HEK293 (cell line): ENCODE results near the gene CADPS2.

Experiments
- ZBTB20 ChIP-seq: fragments of 450-650 bp; formaldehyde crosslinking; IDR thresholded peaks from 2 replicates; pipeline ENCODE4 v1.5.1; 2016; ENCODE audit warnings: missing biosample characterization, missing genetic modification characterization
- ZBTB21 ChIP-seq: fragments of 450-650 bp; formaldehyde crosslinking; IDR thresholded peaks from 2 replicates; pipeline ENCODE4 v1.5.1; 2017; ENCODE audit warnings: missing biosample characterization, missing genetic modification characterization
- ZBTB48 ChIP-seq: fragments of 450-650 bp; formaldehyde crosslinking; IDR thresholded peaks from 2 replicates; pipeline ENCODE4 v1.5.1; 2016; ENCODE audit warnings: missing biosample characterization, missing genetic modification characterization
- ZFP69B ChIP-seq: fragments of 450-650 bp; formaldehyde crosslinking; IDR thresholded peaks from 2 replicates; pipeline ENCODE4 v1.5.1; 2016; ENCODE audit warnings: missing biosample characterization, missing genetic modification characterization
- ZNF239 ChIP-seq: fragments of 450-650 bp; formaldehyde crosslinking; IDR thresholded peaks from 2 replicates; pipeline ENCODE4 v1.5.1; 2016; ENCODE audit warnings: missing biosample characterization, missing genetic modification characterization
- ZNF274 ChIP-seq, 2 experiments: fragments of 200-500 bp in 1 of 2; fragments of 450-650 bp in 1 of 2; sonication (Bioruptor generic) in 1 of 2; formaldehyde crosslinking in 1 of 2; IDR thresholded peaks; 2 replicates each; pipeline versions ENCODE4 v1.5.1 to v1.6.1; 2014 to 2016; ENCODE audit warnings: borderline replicate concordance in 1 of 2, inconsistent platforms in 1 of 2, low read length in 1 of 2, missing biosample characterization in 1 of 2, missing genetic modification characterization in 1 of 2
- ZNF292 ChIP-seq: fragments of 450-650 bp; formaldehyde crosslinking; IDR thresholded peaks from 2 replicates; pipeline ENCODE4 v1.5.1; 2016; ENCODE audit warnings: low read depth, missing biosample characterization, missing genetic modification characterization, borderline replicate concordance
- ZNF514 ChIP-seq: fragments of 450-650 bp; formaldehyde crosslinking; IDR thresholded peaks from 2 replicates; pipeline ENCODE4 v1.5.1; 2016; ENCODE audit warnings: missing biosample characterization, missing genetic modification characterization
- ZNF76 ChIP-seq: fragments of 450-650 bp; formaldehyde crosslinking; IDR thresholded peaks from 2 replicates; pipeline ENCODE4; 2016; ENCODE audit warnings: low read depth, missing biosample characterization, missing genetic modification characterization, borderline replicate concordance
- ZNF768 ChIP-seq: fragments of 450-650 bp; formaldehyde crosslinking; IDR thresholded peaks from 2 replicates; pipeline ENCODE4 v1.5.1; 2018; ENCODE audit warnings: missing biosample characterization, mild to moderate bottlenecking, missing genetic modification characterization
- TF ChIP-seq, protein P1 (sequence below): fragments of 450-650 bp; formaldehyde crosslinking; IDR thresholded peaks from 2 replicates; pipeline ENCODE4 v1.5.1; 2016; ENCODE audit warnings: missing biosample characterization, missing genetic modification characterization
- TF ChIP-seq, protein P2 (sequence below): fragments of 450-650 bp; formaldehyde crosslinking; IDR thresholded peaks from 2 replicates; pipeline ENCODE4 v1.5.1; 2016; ENCODE audit warnings: missing biosample characterization, missing genetic modification characterization
- TF ChIP-seq, protein P3 (sequence below): fragments of 450-650 bp; formaldehyde crosslinking; IDR thresholded peaks from 2 replicates; pipeline ENCODE4 v1.5.1; 2016; ENCODE audit warnings: missing biosample characterization, missing genetic modification characterization, borderline replicate concordance

DNA sequence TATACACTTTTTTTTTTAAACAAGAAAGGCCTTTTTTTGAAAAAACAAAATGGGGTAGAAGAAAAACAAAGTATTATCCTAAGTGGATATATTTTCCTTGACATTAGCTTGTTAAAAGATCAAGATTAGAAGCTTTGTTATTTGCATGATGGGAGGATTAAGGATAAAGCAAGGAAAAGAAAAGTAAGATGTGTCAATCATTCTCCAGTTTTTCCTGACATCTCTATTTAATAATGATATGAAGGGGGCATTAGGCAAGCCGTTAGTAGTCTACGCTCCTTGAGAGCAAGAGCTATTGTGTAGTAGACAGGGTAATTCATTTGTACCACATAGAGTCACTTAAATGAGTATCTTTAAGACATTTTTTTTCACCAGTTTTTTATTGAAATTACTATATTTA, 324.9 kb downstream of the CADPS2 start:
- TF ChIP-seq, protein P1, sequence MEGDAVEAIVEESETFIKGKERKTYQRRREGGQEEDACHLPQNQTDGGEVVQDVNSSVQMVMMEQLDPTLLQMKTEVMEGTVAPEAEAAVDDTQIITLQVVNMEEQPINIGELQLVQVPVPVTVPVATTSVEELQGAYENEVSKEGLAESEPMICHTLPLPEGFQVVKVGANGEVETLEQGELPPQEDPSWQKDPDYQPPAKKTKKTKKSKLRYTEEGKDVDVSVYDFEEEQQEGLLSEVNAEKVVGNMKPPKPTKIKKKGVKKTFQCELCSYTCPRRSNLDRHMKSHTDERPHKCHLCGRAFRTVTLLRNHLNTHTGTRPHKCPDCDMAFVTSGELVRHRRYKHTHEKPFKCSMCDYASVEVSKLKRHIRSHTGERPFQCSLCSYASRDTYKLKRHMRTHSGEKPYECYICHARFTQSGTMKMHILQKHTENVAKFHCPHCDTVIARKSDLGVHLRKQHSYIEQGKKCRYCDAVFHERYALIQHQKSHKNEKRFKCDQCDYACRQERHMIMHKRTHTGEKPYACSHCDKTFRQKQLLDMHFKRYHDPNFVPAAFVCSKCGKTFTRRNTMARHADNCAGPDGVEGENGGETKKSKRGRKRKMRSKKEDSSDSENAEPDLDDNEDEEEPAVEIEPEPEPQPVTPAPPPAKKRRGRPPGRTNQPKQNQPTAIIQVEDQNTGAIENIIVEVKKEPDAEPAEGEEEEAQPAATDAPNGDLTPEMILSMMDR (tag by site-specific recombination), result no peak
- no peak for TF ChIP-seq ZBTB20 (tag by site-specific recombination)
- TF ChIP-seq, protein P2, sequence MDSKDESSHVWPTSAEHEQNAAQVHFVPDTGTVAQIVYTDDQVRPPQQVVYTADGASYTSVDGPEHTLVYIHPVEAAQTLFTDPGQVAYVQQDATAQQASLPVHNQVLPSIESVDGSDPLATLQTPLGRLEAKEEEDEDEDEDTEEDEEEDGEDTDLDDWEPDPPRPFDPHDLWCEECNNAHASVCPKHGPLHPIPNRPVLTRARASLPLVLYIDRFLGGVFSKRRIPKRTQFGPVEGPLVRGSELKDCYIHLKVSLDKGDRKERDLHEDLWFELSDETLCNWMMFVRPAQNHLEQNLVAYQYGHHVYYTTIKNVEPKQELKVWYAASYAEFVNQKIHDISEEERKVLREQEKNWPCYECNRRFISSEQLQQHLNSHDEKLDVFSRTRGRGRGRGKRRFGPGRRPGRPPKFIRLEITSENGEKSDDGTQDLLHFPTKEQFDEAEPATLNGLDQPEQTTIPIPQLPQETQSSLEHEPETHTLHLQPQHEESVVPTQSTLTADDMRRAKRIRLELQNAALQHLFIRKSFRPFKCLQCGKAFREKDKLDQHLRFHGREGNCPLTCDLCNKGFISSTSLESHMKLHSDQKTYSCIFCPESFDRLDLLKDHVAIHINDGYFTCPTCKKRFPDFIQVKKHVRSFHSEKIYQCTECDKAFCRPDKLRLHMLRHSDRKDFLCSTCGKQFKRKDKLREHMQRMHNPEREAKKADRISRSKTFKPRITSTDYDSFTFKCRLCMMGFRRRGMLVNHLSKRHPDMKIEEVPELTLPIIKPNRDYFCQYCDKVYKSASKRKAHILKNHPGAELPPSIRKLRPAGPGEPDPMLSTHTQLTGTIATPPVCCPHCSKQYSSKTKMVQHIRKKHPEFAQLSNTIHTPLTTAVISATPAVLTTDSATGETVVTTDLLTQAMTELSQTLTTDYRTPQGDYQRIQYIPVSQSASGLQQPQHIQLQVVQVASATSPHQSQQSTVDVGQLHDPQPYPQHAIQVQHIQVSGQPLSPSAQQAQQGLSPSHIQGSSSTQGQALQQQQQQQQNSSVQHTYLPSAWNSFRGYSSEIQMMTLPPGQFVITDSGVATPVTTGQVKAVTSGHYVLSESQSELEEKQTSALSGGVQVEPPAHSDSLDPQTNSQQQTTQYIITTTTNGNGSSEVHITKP (tag by site-specific recombination), result no peak
- no peak for TF ChIP-seq ZNF274 (IDR thresholded peaks at IDR 0.05; ENCODE audit: low read length)
- TF ChIP-seq ZNF274 (tag by site-specific recombination; IDR thresholded peaks at IDR 0.05; ENCODE audit: borderline replicate concordance), result no peak
- TF ChIP-seq ZNF292, result no peak
- TF ChIP-seq ZNF76 (tag by site-specific recombination), result no peak
- TF ChIP-seq ZBTB48, result no peak
- no peak for TF ChIP-seq ZNF768 (tag by site-specific recombination)
- TF ChIP-seq ZBTB21 (tag by site-specific recombination), result no peak
- TF ChIP-seq ZNF514 (tag by site-specific recombination), result no peak
- no peak for TF ChIP-seq ZNF239 (tag by site-specific recombination)
- TF ChIP-seq, protein P3, sequence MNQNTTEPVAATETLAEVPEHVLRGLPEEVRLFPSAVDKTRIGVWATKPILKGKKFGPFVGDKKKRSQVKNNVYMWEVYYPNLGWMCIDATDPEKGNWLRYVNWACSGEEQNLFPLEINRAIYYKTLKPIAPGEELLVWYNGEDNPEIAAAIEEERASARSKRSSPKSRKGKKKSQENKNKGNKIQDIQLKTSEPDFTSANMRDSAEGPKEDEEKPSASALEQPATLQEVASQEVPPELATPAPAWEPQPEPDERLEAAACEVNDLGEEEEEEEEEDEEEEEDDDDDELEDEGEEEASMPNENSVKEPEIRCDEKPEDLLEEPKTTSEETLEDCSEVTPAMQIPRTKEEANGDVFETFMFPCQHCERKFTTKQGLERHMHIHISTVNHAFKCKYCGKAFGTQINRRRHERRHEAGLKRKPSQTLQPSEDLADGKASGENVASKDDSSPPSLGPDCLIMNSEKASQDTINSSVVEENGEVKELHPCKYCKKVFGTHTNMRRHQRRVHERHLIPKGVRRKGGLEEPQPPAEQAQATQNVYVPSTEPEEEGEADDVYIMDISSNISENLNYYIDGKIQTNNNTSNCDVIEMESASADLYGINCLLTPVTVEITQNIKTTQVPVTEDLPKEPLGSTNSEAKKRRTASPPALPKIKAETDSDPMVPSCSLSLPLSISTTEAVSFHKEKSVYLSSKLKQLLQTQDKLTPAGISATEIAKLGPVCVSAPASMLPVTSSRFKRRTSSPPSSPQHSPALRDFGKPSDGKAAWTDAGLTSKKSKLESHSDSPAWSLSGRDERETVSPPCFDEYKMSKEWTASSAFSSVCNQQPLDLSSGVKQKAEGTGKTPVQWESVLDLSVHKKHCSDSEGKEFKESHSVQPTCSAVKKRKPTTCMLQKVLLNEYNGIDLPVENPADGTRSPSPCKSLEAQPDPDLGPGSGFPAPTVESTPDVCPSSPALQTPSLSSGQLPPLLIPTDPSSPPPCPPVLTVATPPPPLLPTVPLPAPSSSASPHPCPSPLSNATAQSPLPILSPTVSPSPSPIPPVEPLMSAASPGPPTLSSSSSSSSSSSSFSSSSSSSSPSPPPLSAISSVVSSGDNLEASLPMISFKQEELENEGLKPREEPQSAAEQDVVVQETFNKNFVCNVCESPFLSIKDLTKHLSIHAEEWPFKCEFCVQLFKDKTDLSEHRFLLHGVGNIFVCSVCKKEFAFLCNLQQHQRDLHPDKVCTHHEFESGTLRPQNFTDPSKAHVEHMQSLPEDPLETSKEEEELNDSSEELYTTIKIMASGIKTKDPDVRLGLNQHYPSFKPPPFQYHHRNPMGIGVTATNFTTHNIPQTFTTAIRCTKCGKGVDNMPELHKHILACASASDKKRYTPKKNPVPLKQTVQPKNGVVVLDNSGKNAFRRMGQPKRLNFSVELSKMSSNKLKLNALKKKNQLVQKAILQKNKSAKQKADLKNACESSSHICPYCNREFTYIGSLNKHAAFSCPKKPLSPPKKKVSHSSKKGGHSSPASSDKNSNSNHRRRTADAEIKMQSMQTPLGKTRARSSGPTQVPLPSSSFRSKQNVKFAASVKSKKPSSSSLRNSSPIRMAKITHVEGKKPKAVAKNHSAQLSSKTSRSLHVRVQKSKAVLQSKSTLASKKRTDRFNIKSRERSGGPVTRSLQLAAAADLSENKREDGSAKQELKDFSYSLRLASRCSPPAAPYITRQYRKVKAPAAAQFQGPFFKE, result no peak
- TF ChIP-seq ZFP69B (tag by site-specific recombination), result no peak
